Activated naive CD4-positive, alpha-beta T cell treated with anti-CD3 and anti-CD28 coated beads, Interleukin-2, amount 10 ng/mL, durations not matched to agents 7 days and 5 days (primary cell): ENCODE data around the gene SPACA7.

Experiments
- CTCF ChIA-PET: fragments of 350-600 bp; sonication (Branson Sonifier 250); formaldehyde crosslinking; loops from one replicate; lab custom pipeline; 2021; ENCODE audit warnings: antibody characterized with exemption; lab: Charles Lee
- DNase-seq: peaks from one replicate; pipeline ENCODE4 v3.0.0-alpha.2; 2020
- H3K27ac Mint-ChIP-seq: one replicate; pipeline ENCODE4 v1.8.0; 2021; ENCODE audit warnings: mild to moderate bottlenecking, moderate library complexity, mixed read lengths
- H3K27me3 Mint-ChIP-seq: one replicate; pipeline ENCODE4 v1.8.0; 2021; ENCODE audit warnings: mild to moderate bottlenecking, mixed read lengths
- H3K36me3 Mint-ChIP-seq: one replicate; pipeline ENCODE4 v1.8.0; 2021; ENCODE audit warnings: mixed read lengths
- H3K4me1 Mint-ChIP-seq: one replicate; pipeline ENCODE4 v1.8.0; 2021; ENCODE audit warnings: mixed read lengths
- H3K4me3 Mint-ChIP-seq: one replicate; pipeline ENCODE4 v1.8.0; 2021; ENCODE audit warnings: mild to moderate bottlenecking, moderate library complexity, mixed read lengths
- H3K9me3 Mint-ChIP-seq: one replicate; pipeline ENCODE4 v1.8.0; 2021; ENCODE audit warnings: mixed read lengths

The SPACA7 gene

DNA sequence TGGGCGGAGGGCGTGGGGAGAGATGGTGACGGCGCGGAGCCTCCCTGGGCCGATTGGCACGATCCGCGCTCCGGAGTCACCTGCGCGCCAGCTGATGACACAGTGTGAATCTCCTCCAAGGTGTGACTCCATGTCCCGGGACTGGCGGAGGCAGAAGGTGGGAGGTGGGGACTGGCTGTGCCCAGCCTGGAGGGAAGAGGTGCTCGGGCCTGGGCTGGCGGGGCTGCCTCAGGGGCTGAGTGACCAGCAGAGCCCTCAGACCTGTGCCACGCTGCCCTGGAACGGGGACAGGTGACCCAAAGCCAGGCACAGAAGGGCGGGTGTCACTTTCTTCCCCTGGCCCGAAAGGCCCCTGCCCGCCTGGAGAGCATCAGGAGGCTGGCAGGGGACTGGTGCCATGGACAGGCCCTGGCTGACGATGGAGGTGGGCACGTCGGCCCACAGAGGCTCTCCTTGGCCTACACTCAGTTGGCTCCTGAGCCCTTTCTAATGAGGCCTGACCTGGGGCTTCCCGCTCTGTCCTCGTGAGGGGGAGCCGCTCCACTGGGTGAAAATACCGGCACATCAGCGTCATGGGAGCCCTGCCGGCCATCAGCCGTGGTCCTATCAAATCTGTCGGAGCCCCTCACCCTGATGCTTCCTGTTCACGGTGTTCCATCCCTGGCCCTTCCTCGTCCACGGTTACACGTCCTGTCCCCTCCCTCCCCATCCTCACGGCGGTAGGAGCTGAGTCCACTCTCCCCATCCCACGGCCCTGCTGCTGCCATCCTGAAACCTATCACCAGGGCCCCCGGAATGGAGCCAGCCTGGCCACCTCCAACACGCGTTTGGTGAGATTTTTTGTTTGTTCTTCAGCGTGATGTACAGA, 75.6 kb downstream of the SPACA7 start:
- Mint-ChIP-seq H3K27me3 (no peaks in the 10 kb centered on the region), H3K9me3 (no peaks in the 10 kb centered on the region), H3K27ac (no peak overlapping the region), H3K36me3 (no peaks in the 10 kb centered on the region), H3K4me1 (no peaks in the 10 kb centered on the region), H3K4me3 (no peak overlapping the region)
- no peak for DNase-seq
- CTCF ChIA-PET, result no interaction called here

- no peak overlapping the region for H3K4me3 Mint-ChIP-seq
- H3K27ac Mint-ChIP-seq, result no peak overlapping the region
- no peak for DNase-seq
- no peaks in the 10 kb centered on the region for H3K4me1 Mint-ChIP-seq
- H3K27me3 Mint-ChIP-seq, result no peaks in the 10 kb centered on the region
- H3K36me3 Mint-ChIP-seq, result no peaks in the 10 kb centered on the region
- CTCF ChIA-PET, result no interaction called here
- no peaks in the 10 kb centered on the region for H3K9me3 Mint-ChIP-seq
Observed at GRCh38 chr13:112452380-112453206, 76.4 kb downstream of the SPACA7 start.

DNA sequence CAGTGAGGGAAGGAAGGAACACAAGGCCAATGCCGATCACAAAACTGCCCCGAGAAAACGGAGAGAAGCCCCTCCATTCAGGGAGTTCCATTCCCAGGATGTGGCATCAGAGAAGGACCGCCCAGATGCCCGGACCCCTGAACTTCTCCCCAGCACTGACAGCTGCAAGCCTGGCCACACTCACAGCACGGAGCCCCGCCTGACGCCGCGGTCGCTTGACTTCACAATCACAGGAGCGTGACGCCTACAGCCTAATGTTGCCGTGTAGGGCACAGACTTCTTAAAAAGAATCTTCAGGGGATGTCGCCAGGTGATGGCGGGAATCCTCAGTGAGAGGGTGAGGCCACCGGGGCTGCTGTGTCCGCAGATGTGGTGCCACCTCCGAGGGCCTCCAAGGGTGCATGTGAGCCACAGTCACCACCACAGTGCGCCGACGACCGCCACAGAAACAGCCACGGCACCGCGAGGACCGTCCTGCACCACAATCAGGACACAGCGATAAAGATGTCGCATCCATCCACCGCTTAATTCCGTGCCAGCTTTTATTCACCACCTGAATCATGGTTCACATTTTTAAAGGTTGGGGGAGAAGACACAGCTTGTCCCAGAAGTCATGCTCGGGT, 77.2 kb downstream of the SPACA7 start:
- CTCF ChIA-PET, result no interaction called here

DNA sequence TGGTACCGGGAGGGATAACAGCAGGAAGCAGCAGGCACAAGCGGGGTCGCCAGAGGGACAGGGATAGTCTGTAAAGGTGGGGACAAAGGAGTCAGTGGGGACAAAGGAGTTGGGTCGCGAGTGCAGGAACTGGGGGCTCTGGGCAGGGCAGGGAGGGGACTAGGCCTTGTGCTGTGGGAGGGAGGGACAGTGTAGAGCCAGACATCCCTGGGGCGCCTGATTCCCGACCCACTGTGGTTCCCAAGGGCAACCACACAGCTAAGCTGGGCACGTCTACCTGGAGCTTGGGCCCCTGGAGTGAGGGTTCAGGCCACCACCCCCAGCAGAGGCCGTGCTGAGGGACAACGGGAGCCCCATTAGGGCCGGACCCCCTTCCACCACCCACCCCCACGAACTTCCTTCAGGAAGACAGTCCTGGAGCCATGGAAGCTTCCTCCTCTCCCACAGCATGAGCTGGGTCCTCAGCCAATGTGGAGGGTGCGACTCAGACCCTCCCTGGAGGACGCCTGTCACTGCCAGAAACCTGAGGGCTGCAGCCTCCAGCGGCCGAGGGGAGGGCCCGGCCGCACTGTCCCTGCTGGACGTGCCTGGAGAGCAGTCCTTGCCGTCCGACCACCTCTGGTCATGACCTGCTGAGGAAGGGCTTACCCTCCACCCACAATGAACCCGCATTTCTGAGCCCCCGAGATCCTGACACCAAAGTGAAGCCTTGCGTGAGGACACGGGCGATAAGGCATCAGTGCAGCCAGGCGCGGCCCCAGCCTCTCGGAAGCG, 77.9 kb downstream of the SPACA7 start:
- no peak for DNase-seq
- Mint-ChIP-seq H3K27me3 (no peaks in the 10 kb centered on the region), H3K9me3 (no peaks in the 10 kb centered on the region), H3K27ac (no peak overlapping the region), H3K4me1 (no peaks in the 10 kb centered on the region), H3K36me3 (no peaks in the 10 kb centered on the region), H3K4me3 (no peak overlapping the region)
- CTCF ChIA-PET, result no interaction called here

More for the DNA sequence above, 77.2 kb downstream of the SPACA7 start:
- no peaks in the 10 kb centered on the region for H3K36me3 Mint-ChIP-seq
- H3K9me3 Mint-ChIP-seq, result no peaks in the 10 kb centered on the region
- H3K27me3 Mint-ChIP-seq, result no peaks in the 10 kb centered on the region
- H3K27ac Mint-ChIP-seq, result no peak overlapping the region
- no peak for DNase-seq
- no peak overlapping the region for H3K4me3 Mint-ChIP-seq
- no peaks in the 10 kb centered on the region for H3K4me1 Mint-ChIP-seq

DNA sequence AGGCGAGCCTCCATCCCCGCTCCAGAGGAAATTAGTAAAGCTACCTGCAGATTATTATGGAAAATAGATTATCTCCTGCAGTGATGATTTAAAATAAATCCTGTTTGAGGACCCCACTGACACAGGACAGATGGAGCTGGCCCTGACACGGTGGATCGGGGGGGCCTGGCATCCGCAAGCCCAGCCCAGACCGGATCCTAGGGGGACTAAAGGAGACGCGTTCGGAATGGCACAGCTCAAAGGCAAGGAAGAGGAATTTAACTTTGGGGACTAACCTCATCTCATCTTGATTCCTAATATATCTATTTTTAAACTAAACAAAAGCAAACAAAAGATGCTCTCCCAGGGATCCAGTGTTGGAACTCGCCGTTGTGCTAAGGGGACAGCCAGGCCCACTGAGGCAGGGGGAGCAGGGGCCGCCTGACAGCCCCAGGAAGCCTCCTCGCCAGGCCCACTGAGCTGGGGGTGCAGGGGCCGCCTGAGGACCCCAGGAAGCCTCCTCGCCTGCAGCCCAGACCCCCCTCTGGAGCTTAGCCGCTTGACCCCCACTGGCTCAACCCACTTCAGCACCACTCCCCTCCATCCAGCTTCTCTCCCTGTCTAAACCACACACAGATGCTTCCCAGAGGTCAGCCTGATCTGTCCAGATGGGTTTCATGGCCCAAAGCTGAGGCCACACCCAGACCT, 78.6 kb downstream of the SPACA7 start:
- H3K4me1 Mint-ChIP-seq, result no peaks in the 10 kb centered on the region
- no peaks in the 10 kb centered on the region for H3K9me3 Mint-ChIP-seq
- no peaks in the 10 kb centered on the region for H3K36me3 Mint-ChIP-seq
- CTCF ChIA-PET, result interaction anchor here (0.8 kb wide), 1 partner anchor 11 kb away, joined by 3 read pairs; no protein-coding TSS in a partner anchor
- no peak overlapping the region for H3K4me3 Mint-ChIP-seq
- no peaks in the 10 kb centered on the region for H3K27me3 Mint-ChIP-seq
- DNase-seq, result no peak
- no peak overlapping the region for H3K27ac Mint-ChIP-seq

GRCh38 chr13:112455476-112456059, 79.4 kb downstream of the SPACA7 start:
- CTCF ChIA-PET, result interaction anchor here (0.8 kb wide), 1 partner anchor 11 kb away, joined by 3 read pairs; no protein-coding TSS in a partner anchor
- H3K4me1 Mint-ChIP-seq, result no peaks in the 10 kb centered on the region
- no peak overlapping the region for H3K27ac Mint-ChIP-seq
- no peak for DNase-seq
- H3K27me3 Mint-ChIP-seq, result no peaks in the 10 kb centered on the region
- H3K9me3 Mint-ChIP-seq, result no peaks in the 10 kb centered on the region
- no peak overlapping the region for H3K4me3 Mint-ChIP-seq
- H3K36me3 Mint-ChIP-seq, result no peaks in the 10 kb centered on the region

- CTCF ChIA-PET, result no interaction called here
- H3K27me3 Mint-ChIP-seq, result peaks cover under 1% of the 10 kb centered on the region
- no peaks in the 10 kb centered on the region for H3K36me3 Mint-ChIP-seq
- no peak overlapping the region for H3K4me3 Mint-ChIP-seq
- H3K4me1 Mint-ChIP-seq, result no peaks in the 10 kb centered on the region
- H3K9me3 Mint-ChIP-seq, result no peaks in the 10 kb centered on the region
- no peak for DNase-seq
- no peak overlapping the region for H3K27ac Mint-ChIP-seq
Observed at GRCh38 chr13:112456138-112457056, 80.2 kb downstream of the SPACA7 start.

- no peaks in the 10 kb centered on the region for H3K9me3 Mint-ChIP-seq
- CTCF ChIA-PET, result no interaction called here
- H3K4me1 Mint-ChIP-seq, result no peaks in the 10 kb centered on the region
- H3K27ac Mint-ChIP-seq, result no peak overlapping the region
- H3K36me3 Mint-ChIP-seq, result no peaks in the 10 kb centered on the region
- no peak overlapping the region for H3K4me3 Mint-ChIP-seq
- peaks cover 4% of the 10 kb centered on the region for H3K27me3 Mint-ChIP-seq
- DNase-seq, result no peak
Observed at GRCh38 chr13:112457081-112457480, 80.9 kb downstream of the SPACA7 start.

DNA sequence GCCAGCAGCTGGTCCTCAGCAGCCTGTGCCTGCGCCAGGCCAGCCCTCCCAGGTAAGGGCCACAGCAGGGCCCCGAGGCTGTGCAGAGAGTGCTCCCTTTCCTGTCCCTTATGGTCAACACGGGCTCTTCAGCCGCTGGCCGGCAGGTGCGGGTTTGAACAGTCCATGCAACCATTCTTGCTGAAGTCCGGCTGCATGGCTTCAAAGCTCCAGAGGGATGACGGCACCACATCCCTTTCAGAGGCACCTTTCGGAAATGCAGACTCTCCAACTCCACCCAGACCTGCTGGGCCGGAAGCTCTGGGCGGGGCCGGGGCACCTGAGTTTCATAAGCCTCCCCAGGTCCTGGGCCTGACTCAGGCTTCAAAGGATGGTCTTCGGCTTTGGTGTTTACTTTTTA, 81.3 kb downstream of the SPACA7 start:
- H3K4me3 Mint-ChIP-seq, result no peak overlapping the region
- no peaks in the 10 kb centered on the region for H3K9me3 Mint-ChIP-seq
- peaks cover 4% of the 10 kb centered on the region for H3K27me3 Mint-ChIP-seq
- DNase-seq, result no peak
- CTCF ChIA-PET, result no interaction called here
- no peaks in the 10 kb centered on the region for H3K4me1 Mint-ChIP-seq
- no peak overlapping the region for H3K27ac Mint-ChIP-seq
- H3K36me3 Mint-ChIP-seq, result no peaks in the 10 kb centered on the region

DNA sequence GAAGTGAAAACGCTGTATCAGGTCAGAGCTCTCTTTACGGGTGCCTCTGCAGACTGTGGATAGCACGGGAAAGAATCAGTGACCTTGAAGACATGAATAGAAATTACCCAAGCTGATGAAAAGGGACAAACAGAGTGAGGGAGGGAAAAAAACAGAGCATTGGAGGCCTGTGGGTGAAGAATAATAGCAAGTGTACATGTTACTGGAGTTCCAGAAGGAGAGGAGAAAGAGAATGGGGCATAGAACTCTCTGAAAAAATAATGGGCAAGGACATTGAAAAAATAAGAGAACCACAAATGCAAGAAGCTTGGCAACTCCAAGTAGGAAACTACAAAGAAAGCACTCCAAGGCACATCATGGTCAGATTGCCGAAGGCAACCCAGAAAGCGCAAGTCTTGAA, 86.3 kb downstream of the SPACA7 start:
- Mint-ChIP-seq H3K4me3 (no peak overlapping the region), H3K9me3 (no peaks in the 10 kb centered on the region), H3K36me3 (no peaks in the 10 kb centered on the region), H3K27me3 (peaks cover 4% of the 10 kb centered on the region), H3K4me1 (no peaks in the 10 kb centered on the region), H3K27ac (no peak overlapping the region)
- no peak for DNase-seq
- CTCF ChIA-PET, result no interaction called here

GRCh38 chr13:112464720-112465119, 88.6 kb downstream of the SPACA7 start:
- DNase-seq, result no peak
- CTCF ChIA-PET, result no interaction called here
- no peaks in the 10 kb centered on the region for H3K9me3 Mint-ChIP-seq
- no peaks in the 10 kb centered on the region for H3K4me1 Mint-ChIP-seq
- H3K27ac Mint-ChIP-seq, result no peak overlapping the region
- H3K36me3 Mint-ChIP-seq, result no peaks in the 10 kb centered on the region
- peaks cover 4% of the 10 kb centered on the region for H3K27me3 Mint-ChIP-seq
- no peak overlapping the region for H3K4me3 Mint-ChIP-seq
